Ovary (tissue), 9 donors: Measurements from ENCODE around the gene TEX2. TPM values are rescaled to one million over a fixed set of nuclear protein-coding genes. Genes with fewer than 3 reads are reported as not detected.

Experiments
- DNase-seq, 5 donors: peaks; one replicate each; pipeline ENCODE4 v3.0.0-alpha.2; 2019 to 2020
- H3K27ac ChIP-seq, 2 donors: fragments of 200-600 bp; one replicate each; pipeline versions ENCODE4 v1.5.1 to v1.8.0; 2019 to 2022
- H3K27me3 ChIP-seq: fragments of 200-600 bp; one replicate; pipeline ENCODE4 v1.8.0; 2022
- H3K36me3 ChIP-seq: fragments of 200-600 bp; sonication (generic); one replicate; pipeline ENCODE4 v1.5.1; 2019
- H3K4me1 ChIP-seq: one replicate; pipeline ENCODE4 v1.8.1; 2013; ENCODE audit warnings: mild to moderate bottlenecking, moderate library complexity; ENCODE audit not compliant: insufficient read depth
- H3K4me3 ChIP-seq: fragments of 200-600 bp; sonication (generic); one replicate; pipeline ENCODE4 v1.5.1; 2017
- H3K9me3 ChIP-seq, 2 donors: fragments of 200-600 bp in 1 of 2; sonication (generic) in 1 of 2; one replicate each; pipeline versions ENCODE4 v1.5.1 to v1.8.1; 2013 to 2019; ENCODE audit warnings: mild to moderate bottlenecking in 1 of 2, moderate library complexity in 1 of 2
- CTCF ChIP-seq, 3 donors: fragments of 450-650 bp in 2 of 3; fragments of 200-600 bp in 1 of 3; IDR thresholded peaks; one replicate each; pipeline versions ENCODE4 v1.5.1 to v1.8.0; 2016 to 2022; ENCODE audit warnings: antibody characterized with exemption in 3 of 3, mild to moderate bottlenecking in 1 of 3
- EP300 ChIP-seq: sonication (generic); formaldehyde crosslinking; IDR thresholded peaks from one replicate; pipeline ENCODE4 v1.6.1; 2017; ENCODE audit warnings: antibody characterized with exemption
- POLR2A ChIP-seq: fragments of 450-650 bp; IDR thresholded peaks from one replicate; pipeline ENCODE4 v1.6.1; 2017; ENCODE audit warnings: antibody characterized with exemption, mild to moderate bottlenecking, moderate library complexity
- WGBS, 3 donors: extraction: QIAGEN DNeasy Blood & Tissue Kit in 1 of 3; methylation state at CpG; one replicate each; pipeline versions ENCODE4 v1.1.5 to v1.1.7; 2013 to 2017; 5-methylcytosine and 5-hydroxymethylcytosine counted together
- intact Hi-C, 4 donors: fragments of 100-400 bp; cut with DNase I; formaldehyde crosslinking; loops; one replicate each; pipeline versions ENCODE4 v1.11.0 to v1.15.1; 2022 to 2023
- polyA plus RNA-seq, 2 donors: library from polyadenylated mRNA; stranded (reverse); fragments of 200-250 nt in 1 of 2; fragments of 350-450 nt in 1 of 2; fragmentation: Illumina TruSeq in 1 of 2; extraction: RNeasy Lipid Tissue Mini Kit (QIAGEN cat#74804) in 1 of 2; gene quantifications; one replicate each; pipeline ENCODE4 v1.2.3, GENCODE V29; 2013 to 2014
- total RNA-seq, 7 donors: library from RNA; depleted of rRNA in 2 of 7; stranded (reverse); fragments of >200 nt in 2 of 7; fragmentation: NEBNext Ultra II Directional in 3 of 7; extraction: Animal tissue kit (Norgen Biotek cat#: 25700) in 3 of 7; gene quantifications; one replicate each; pipeline versions ENCODE4 v1.1.0 to v1.2.4, GENCODE V29; 2016 to 2023
- donor health status: DM: no; HTN: no; CAD: no; lungs with moderate emphysema.
- donor health status: DM: no; HTN: no; CAD: no.
- donor health status: Bipolar disorder and iron deficiency.
- donor health status: DM: yes; HTN: yes; CAD: no.
- donor health status: DM: no; HTN: no; CAD: no.
- donor health status: DM: yes; HTN: yes; CAD: no.

The TEX2 gene
- total and polyA plus RNA-seq, 9 donors: 13.9 to 36.7 (median 31.4) TPM

- WGBS, 3 donors: 88 to 92% (median 89%) methylated on average over 4 of the region's 4 CpGs
- no peak overlapping the region for H3K27ac ChIP-seq
- H3K27me3 ChIP-seq: no peaks in the 10 kb centered on the region
- H3K4me1 ChIP-seq: peaks cover 13% of the 10 kb centered on the region
- no peaks in the 10 kb centered on the region for H3K36me3 ChIP-seq
- TF ChIP-seq CTCF (IDR thresholded peaks at IDR 0.05) (no peak), POLR2A (no peak), EP300 (no peak)
- no peak overlapping the region for H3K4me3 ChIP-seq
- intact Hi-C loops: no loop called here
- no peaks in the 10 kb centered on the region for H3K9me3 ChIP-seq
- no peak for DNase-seq
Observed at GRCh38 chr17:64214950-64215349, 48.1 kb downstream of the TEX2 start.

- H3K9me3 ChIP-seq: no peaks in the 10 kb centered on the region
- peaks cover 13% of the 10 kb centered on the region for H3K4me1 ChIP-seq
- H3K27me3 ChIP-seq: no peaks in the 10 kb centered on the region
- 89 to 96% (median 96%) methylated on average over 14 of the region's 14 CpGs for WGBS, 3 donors
- no peak for TF ChIP-seq CTCF (IDR thresholded peaks at IDR 0.05)
- no peak for TF ChIP-seq POLR2A
- no peak for TF ChIP-seq EP300
- no peaks in the 10 kb centered on the region for H3K36me3 ChIP-seq
- intact Hi-C loops: no loop called here
- H3K27ac ChIP-seq: no peak overlapping the region
- H3K4me3 ChIP-seq: no peak overlapping the region
- no peak for DNase-seq
Observed at GRCh38 chr17:64213995-64214811, 48.9 kb downstream of the TEX2 start.

- Histone ChIP-seq H3K36me3 (no peaks in the 10 kb centered on the region), H3K9me3 (no peaks in the 10 kb centered on the region), H3K4me1 (peaks cover 10% of the 10 kb centered on the region), H3K27me3 (no peaks in the 10 kb centered on the region), H3K27ac (no peak overlapping the region), H3K4me3 (no peak overlapping the region)
- no peak for DNase-seq
- 45 to 51% (median 45%) methylated on average over 2 of the region's 2 CpGs for WGBS, 3 donors
- no peak for TF ChIP-seq POLR2A
- no peak for TF ChIP-seq EP300
- no peak for TF ChIP-seq CTCF (IDR thresholded peaks at IDR 0.05)
- intact Hi-C loops: no loop called here
Observed at GRCh38 chr17:64212122-64212521, 50.9 kb downstream of the TEX2 start.

- 90 to 94% (median 93%) methylated on average over 6 of the region's 6 CpGs for WGBS, 3 donors
- H3K4me3 ChIP-seq: no peak overlapping the region
- no peaks in the 10 kb centered on the region for H3K27me3 ChIP-seq
- DNase-seq: no peak
- no peak overlapping the region for H3K27ac ChIP-seq
- no peaks in the 10 kb centered on the region for H3K9me3 ChIP-seq
- peaks cover 2% of the 10 kb centered on the region for H3K4me1 ChIP-seq
- intact Hi-C loops: no loop called here
- no peaks in the 10 kb centered on the region for H3K36me3 ChIP-seq
- TF ChIP-seq POLR2A: no peak
- TF ChIP-seq EP300: no peak
- TF ChIP-seq CTCF (IDR thresholded peaks at IDR 0.05): no peak
Observed at GRCh38 chr17:64209983-64210382, 53.1 kb downstream of the TEX2 start.
